ENCODE data around the gene POU5F1. TPM values are rescaled to one million over a fixed set of nuclear protein-coding genes. Genes with fewer than 3 reads are reported as not detected.

The POU5F1 gene
- total RNA-seq, 2 experiments from 2014 or later: not detected

DNA sequence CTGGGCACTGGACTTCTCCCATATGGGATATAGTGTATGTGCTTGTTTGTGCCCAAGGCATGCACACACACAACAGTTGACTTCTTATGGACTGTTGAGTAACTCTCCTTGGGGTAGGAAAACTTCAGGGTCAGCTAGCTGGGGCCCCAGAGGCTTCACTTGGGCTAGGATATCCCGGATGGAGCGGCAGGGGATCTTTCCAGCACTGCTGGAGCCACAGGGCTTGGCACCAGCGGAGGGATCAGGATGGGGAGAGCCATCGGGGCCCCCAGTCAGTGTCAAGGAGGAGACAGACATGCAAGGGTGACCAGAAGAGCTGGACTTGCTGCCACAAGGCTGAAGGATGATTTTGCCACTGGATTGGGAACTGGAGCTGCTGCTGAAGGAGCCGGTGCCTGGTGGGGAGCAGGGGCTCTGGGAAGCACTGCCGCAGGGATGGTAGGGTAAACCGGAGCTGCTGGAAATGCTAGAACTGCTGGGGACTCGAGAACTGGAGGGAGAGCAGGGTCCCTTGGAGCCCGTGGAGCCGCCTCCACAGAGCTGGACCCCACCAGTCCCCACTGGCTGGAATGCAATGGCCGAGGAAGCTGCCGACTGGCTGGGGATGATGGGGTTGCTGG lies 54.4 kb downstream of the POU5F1 start:
- H3K4me3 Mint-ChIP-seq: no peak overlapping the region
- POLR2A ChIA-PET: interaction anchor here (1.3 kb wide), 2 partner anchors 22 to 29 kb away, joined by 3 to 5 read pairs; no protein-coding TSS in a partner anchor
- CTCF ChIA-PET: no interaction called here

DNA sequence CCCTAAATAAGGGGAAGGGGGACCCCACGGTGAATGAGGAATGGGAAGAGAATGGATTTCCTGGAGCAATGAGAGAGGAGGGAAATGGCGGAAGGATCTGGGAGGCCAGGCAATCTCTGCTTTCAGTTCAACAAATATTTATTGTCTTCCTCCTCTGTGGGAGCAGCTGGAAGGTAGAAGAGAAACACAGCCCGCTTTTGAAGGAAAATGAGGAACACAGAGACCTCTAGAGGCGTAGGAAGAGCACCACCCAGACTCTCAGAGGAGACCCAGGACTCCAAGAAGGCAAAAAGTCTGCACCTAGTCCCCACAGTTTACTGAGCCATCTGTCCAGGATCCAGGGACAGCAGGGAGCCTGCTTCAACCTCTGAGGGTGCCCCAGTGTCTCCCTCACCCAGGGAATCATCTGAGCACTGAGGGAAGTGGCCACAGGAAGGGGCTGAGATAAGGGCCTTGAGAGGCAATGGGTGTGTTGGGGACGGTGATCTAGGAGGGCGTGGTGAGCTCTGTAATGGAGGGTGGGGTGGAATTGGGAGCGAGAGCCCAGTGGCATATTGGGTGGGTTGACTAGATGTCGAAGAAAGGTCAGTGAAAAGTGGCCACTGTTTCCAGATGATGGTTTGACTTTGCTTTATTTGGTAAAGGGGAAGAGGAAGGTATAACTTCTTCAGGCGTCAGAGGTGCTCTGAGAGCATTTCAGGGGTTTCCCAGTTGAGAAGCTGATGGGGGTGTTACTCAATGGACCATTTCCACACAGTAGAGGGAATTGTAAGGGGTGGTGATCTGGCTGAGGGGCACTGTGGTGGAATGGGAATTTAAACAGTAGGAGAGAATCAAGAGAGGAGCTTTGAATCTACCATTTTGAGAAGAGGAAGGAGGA lies 55.3 kb downstream of the POU5F1 start:
- ATAC-seq (ENCODE audit: poor library complexity) (peak; percentile 78), DNase-seq (peak in 3 of 14 experiments; percentile 40 to 48 (median 48))
- Histone ChIP-seq H3K27me3 (ENCODE audit: control insufficient read depth in 1 of 2, insufficient read depth in 2 of 2, low read length in 2 of 2) (peaks cover 0 to 3% of the 10 kb centered on the region in 2 experiments), H3K36me3 (ENCODE audit: insufficient read depth, low read length) (no peaks in the 10 kb centered on the region), H3K9me3 (ENCODE audit: control insufficient read depth in 1 of 2, insufficient read depth in 1 of 2, low read length in 2 of 2) (no peaks in the 10 kb centered on the region), H3K27ac (ENCODE audit: low read depth in 1 of 2, low read length in 2 of 2) (no peak overlapping the region), H3K4me3 (ENCODE audit: low read length) (no peak overlapping the region), H3K4me1 (ENCODE audit: insufficient read depth, low read length) (peaks cover 9% of the 10 kb centered on the region)
- peaks cover 7% of the 10 kb centered on the region for H3K27me3 Mint-ChIP-seq
- no peak overlapping the region for H3K27ac Mint-ChIP-seq
- CTCF ChIA-PET: no interaction called here
- H3K4me1 Mint-ChIP-seq (ENCODE audit: low read depth): peaks cover 11% of the 10 kb centered on the region
- intact Hi-C loops (cut with DNase I, micrococcal nuclease): loop anchor here in 1 of 2 experiments (1.0 to 10.0 kb wide), 2 partner anchors 35 to 180 kb away; partner anchors contain the start of gene SFTA2
- H3K9me3 Mint-ChIP-seq: no peaks in the 10 kb centered on the region
- POLR2A ChIA-PET: interaction anchor here (1.0 to 1.3 kb wide), 3 partner anchors 21 to 36 kb away, joined by 3 to 5 read pairs (median 5); no protein-coding TSS in a partner anchor
- H3K4me3 Mint-ChIP-seq: no peak overlapping the region
- no peaks in the 10 kb centered on the region for H3K36me3 Mint-ChIP-seq (ENCODE audit: low read depth)
- TF ChIP-seq, protein P1, sequence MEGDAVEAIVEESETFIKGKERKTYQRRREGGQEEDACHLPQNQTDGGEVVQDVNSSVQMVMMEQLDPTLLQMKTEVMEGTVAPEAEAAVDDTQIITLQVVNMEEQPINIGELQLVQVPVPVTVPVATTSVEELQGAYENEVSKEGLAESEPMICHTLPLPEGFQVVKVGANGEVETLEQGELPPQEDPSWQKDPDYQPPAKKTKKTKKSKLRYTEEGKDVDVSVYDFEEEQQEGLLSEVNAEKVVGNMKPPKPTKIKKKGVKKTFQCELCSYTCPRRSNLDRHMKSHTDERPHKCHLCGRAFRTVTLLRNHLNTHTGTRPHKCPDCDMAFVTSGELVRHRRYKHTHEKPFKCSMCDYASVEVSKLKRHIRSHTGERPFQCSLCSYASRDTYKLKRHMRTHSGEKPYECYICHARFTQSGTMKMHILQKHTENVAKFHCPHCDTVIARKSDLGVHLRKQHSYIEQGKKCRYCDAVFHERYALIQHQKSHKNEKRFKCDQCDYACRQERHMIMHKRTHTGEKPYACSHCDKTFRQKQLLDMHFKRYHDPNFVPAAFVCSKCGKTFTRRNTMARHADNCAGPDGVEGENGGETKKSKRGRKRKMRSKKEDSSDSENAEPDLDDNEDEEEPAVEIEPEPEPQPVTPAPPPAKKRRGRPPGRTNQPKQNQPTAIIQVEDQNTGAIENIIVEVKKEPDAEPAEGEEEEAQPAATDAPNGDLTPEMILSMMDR (IDR thresholded peaks at IDR 0.05): peak; percentile 44

More for the DNA sequence above, 54.4 kb downstream of the POU5F1 start:
- Histone ChIP-seq H3K9me3 (ENCODE audit: control insufficient read depth in 1 of 2, insufficient read depth in 1 of 2, low read length in 2 of 2) (no peaks in the 10 kb centered on the region), H3K36me3 (ENCODE audit: insufficient read depth, low read length) (no peaks in the 10 kb centered on the region), H3K27me3 (ENCODE audit: control insufficient read depth in 1 of 2, insufficient read depth in 2 of 2, low read length in 2 of 2) (peaks cover 0 to 1% of the 10 kb centered on the region in 2 experiments), H3K4me1 (ENCODE audit: insufficient read depth, low read length) (peaks cover 9% of the 10 kb centered on the region), H3K27ac (ENCODE audit: low read depth in 1 of 2, low read length in 2 of 2) (no peak overlapping the region), H3K4me3 (ENCODE audit: low read length) (no peak overlapping the region)
- Mint-ChIP-seq H3K27ac (no peak overlapping the region), H3K36me3 (ENCODE audit: low read depth) (no peaks in the 10 kb centered on the region), H3K9me3 (no peaks in the 10 kb centered on the region), H3K27me3 (peaks cover 7% of the 10 kb centered on the region), H3K4me1 (ENCODE audit: low read depth) (peaks cover 11% of the 10 kb centered on the region)
- intact Hi-C loops (cut with DNase I, micrococcal nuclease): loop anchor here in 1 of 2 experiments (1.0 to 10.0 kb wide), 2 partner anchors 36 to 181 kb away; partner anchors contain the start of gene SFTA2
- DNase-seq (no peak), ATAC-seq (ENCODE audit: poor library complexity) (no peak)
- TF ChIP-seq, protein P1 (IDR thresholded peaks at IDR 0.05): no peak

DNA sequence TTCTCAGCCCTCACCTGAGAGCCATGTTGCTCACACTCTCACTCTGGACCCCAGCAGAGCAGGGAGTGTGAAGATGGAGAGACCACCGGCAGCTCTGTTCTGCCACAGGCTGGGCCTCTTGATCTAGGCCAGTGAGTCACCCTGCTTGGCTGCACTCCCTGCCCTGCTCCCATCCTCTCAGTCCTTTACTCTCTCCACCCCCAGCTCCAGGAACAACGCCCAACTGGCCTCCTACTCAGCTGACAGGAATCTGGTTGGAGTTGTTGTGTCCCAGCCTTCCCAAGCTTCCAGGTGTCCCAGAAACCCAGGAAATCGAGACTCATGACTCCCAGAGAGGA lies 56.0 kb downstream of the POU5F1 start, which contains the start of gene PSORS1C1:
TSS of gene PSORS1C1 (plus strand) at position 260 of the 338 bp plus-strand sequence. CDS start 14,833 bp downstream, outside the sequence.
- intact Hi-C loops (cut with DNase I, micrococcal nuclease): loop anchor here in 1 of 2 experiments (10.0 kb wide), 1 partner anchor 180 kb away; the partner anchor contains the start of gene SFTA2
- H3K36me3 Mint-ChIP-seq (ENCODE audit: low read depth): no peaks in the 10 kb centered on the region
- CTCF ChIA-PET: no interaction called here
- ATAC-seq (ENCODE audit: poor library complexity) (no peak), DNase-seq (no peak)
- Histone ChIP-seq H3K27ac (ENCODE audit: low read depth in 1 of 2, low read length in 2 of 2) (no peak within 1 kb of the TSS), H3K4me1 (ENCODE audit: insufficient read depth, low read length) (peaks cover 9% of the 10 kb centered on the region), H3K27me3 (ENCODE audit: control insufficient read depth in 1 of 2, insufficient read depth in 2 of 2, low read length in 2 of 2) (peaks cover 0 to 3% of the 10 kb centered on the region in 2 experiments), H3K4me3 (ENCODE audit: low read length) (no peak within 1 kb of the TSS), H3K9me3 (ENCODE audit: control insufficient read depth in 1 of 2, insufficient read depth in 1 of 2, low read length in 2 of 2) (no peaks in the 10 kb centered on the region), H3K36me3 (ENCODE audit: insufficient read depth, low read length) (no peaks in the 10 kb centered on the region)
- no peaks in the 10 kb centered on the region for H3K9me3 Mint-ChIP-seq
- H3K27ac Mint-ChIP-seq: no peak within 1 kb of the TSS
- TF ChIP-seq, protein P1 (IDR thresholded peaks at IDR 0.05): no peak
- no peak within 1 kb of the TSS for H3K4me3 Mint-ChIP-seq
- H3K4me1 Mint-ChIP-seq (ENCODE audit: low read depth): peaks cover 11% of the 10 kb centered on the region
- POLR2A ChIA-PET: interaction anchor here (1.0 to 1.3 kb wide), 3 partner anchors 21 to 35 kb away, joined by 3 to 5 read pairs (median 5); no protein-coding TSS in a partner anchor
- peaks cover 7% of the 10 kb centered on the region for H3K27me3 Mint-ChIP-seq

Other genes starting within 250 kb of the POU5F1 start
- gene SFTA2, start 238.5 kb downstream of the POU5F1 start, total RNA-seq: not detected
- not detected for gene MUCL3, start 229.7 kb downstream of the POU5F1 start, total RNA-seq
- gene MUC21, start 187.0 kb downstream of the POU5F1 start, total RNA-seq: not detected
- gene MUC22, start 160.2 kb downstream of the POU5F1 start, total RNA-seq: not detected
- gene C6orf15, start 58.1 kb downstream of the POU5F1 start, total RNA-seq: not detected
- not detected for gene PSORS1C1, start 55.9 kb downstream of the POU5F1 start, total RNA-seq
- gene CDSN, start 50.2 kb downstream of the POU5F1 start, total RNA-seq: not detected
- gene PSORS1C2, start 31.6 kb downstream of the POU5F1 start, total RNA-seq: not detected
- 10 to 100 TPM; 17.5 to 18.2 TPM for gene CCHCR1, start 12.9 kb downstream of the POU5F1 start, total RNA-seq
- gene TCF19, start 12.1 kb downstream of the POU5F1 start, total RNA-seq: 1 to 10 TPM; 3.3 to 4.1 TPM
- gene HLA-C, start 101.4 kb upstream of the POU5F1 start, total RNA-seq: 1,000 to 10,000 TPM; 1,977 to 1,996 TPM
- gene HLA-B, start 186.5 kb upstream of the POU5F1 start, total RNA-seq: 1,000 to 10,000 TPM; 6,758 to 7,013 TPM
- 10 to 100 TPM; 10.6 to 14.0 TPM for gene MICA, start 232.9 kb upstream of the POU5F1 start, total RNA-seq

All from CD4-positive, alpha-beta T cell (primary cell).